CD14-positive monocyte (primary cell): ENCODE data around the gene UBASH3B. TPM values are rescaled to one million over a fixed set of nuclear protein-coding genes. Genes with fewer than 3 reads are reported as not detected.

Source experiments
- DNase-seq, 3 donors: peaks; one replicate each; pipeline ENCODE4 v3.0.0-alpha.2; 2011 to 2022
- H2AFZ ChIP-seq: 2 replicates; pipeline ENCODE4 v1.6.0; 2012; ENCODE audit warnings: mild to moderate bottlenecking, low read depth, low read length, inconsistent platforms; ENCODE audit not compliant: insufficient read depth, poor library complexity, severe bottlenecking
- H3K27ac ChIP-seq, 2 donors: 1 replicate in 1 of 2; 2 replicates in 1 of 2; pipeline ENCODE4 v1.5.1; 2012 to 2013; ENCODE audit warnings: low read length in 2 of 2, control low read depth in 1 of 2, inconsistent platforms in 1 of 2, low read depth in 1 of 2, mild to moderate bottlenecking in 1 of 2
- H3K27me3 ChIP-seq, 2 donors: one replicate each; pipeline versions ENCODE4 v1.6.0 to v1.6.1; 2011 to 2013; ENCODE audit warnings: low read length in 2 of 2; ENCODE audit not compliant: control insufficient read depth in 2 of 2, insufficient read depth in 2 of 2
- H3K36me3 ChIP-seq, 2 donors: replicated peaks in 1 of 2; 1 replicate in 1 of 2; 2 replicates in 1 of 2; pipeline versions ENCODE4 v1.5.1 to v1.6.1; 2012 to 2013; ENCODE audit warnings: low read length in 2 of 2, control low read depth in 1 of 2, inconsistent platforms in 1 of 2, mild to moderate bottlenecking in 1 of 2; ENCODE audit not compliant: insufficient read depth in 2 of 2, control insufficient read depth in 1 of 2
- H3K4me1 ChIP-seq, 2 donors: 1 replicate in 1 of 2; 2 replicates in 1 of 2; pipeline versions ENCODE4 v1.5.1 to v1.6.1; 2012 to 2013; ENCODE audit warnings: low read length in 2 of 2, control low read depth in 1 of 2, inconsistent platforms in 1 of 2, mild to moderate bottlenecking in 1 of 2, moderate library complexity in 1 of 2; ENCODE audit not compliant: insufficient read depth in 2 of 2, control insufficient read depth in 1 of 2
- H3K4me2 ChIP-seq: replicated peaks from 2 replicates; pipeline ENCODE3; 2012; ENCODE audit warnings: low read length, moderate library complexity, mild to moderate bottlenecking; ENCODE audit not compliant: poor library complexity, severe bottlenecking; ENCODE audit errors: extremely low read depth
- H3K4me3 ChIP-seq, 3 experiments: fragments of 200-600 bp in 1 of 3; sonication (generic) in 1 of 3; replicated peaks in 1 of 3; 1 replicate in 2 of 3; 2 replicates in 1 of 3; pipeline ENCODE4 v1.5.1; 2011 to 2013; ENCODE audit warnings: low read length in 3 of 3, mild to moderate bottlenecking in 3 of 3, control low read depth in 2 of 3, low read depth in 2 of 3, inconsistent platforms in 1 of 3, moderate library complexity in 1 of 3
- H3K79me2 ChIP-seq: 2 replicates; pipeline ENCODE4 v1.6.0; 2012; ENCODE audit warnings: mild to moderate bottlenecking, control low read depth, inconsistent platforms, low read length, moderate library complexity; ENCODE audit not compliant: insufficient read depth
- H3K9ac ChIP-seq: 2 replicates; pipeline ENCODE4 v1.6.0; 2017; ENCODE audit warnings: low read length, mild to moderate bottlenecking; ENCODE audit not compliant: insufficient read depth, poor library complexity, severe bottlenecking
- H3K9me3 ChIP-seq, 2 donors: replicated peaks in 1 of 2; 1 replicate in 1 of 2; 2 replicates in 1 of 2; pipeline versions ENCODE4 v1.5.1 to v1.6.1; 2012 to 2013; ENCODE audit warnings: low read length in 2 of 2, control low read depth in 1 of 2; ENCODE audit not compliant: control insufficient read depth in 1 of 2, insufficient read depth in 1 of 2
- H4K20me1 ChIP-seq: 2 replicates; pipeline ENCODE4 v1.6.0; 2012; ENCODE audit warnings: mild to moderate bottlenecking, low read length, control low read depth, moderate library complexity; ENCODE audit not compliant: insufficient read depth
- H3K27ac Mint-ChIP-seq, 7 donors: one replicate each; pipeline ENCODE4 v1.8.0; 2020; ENCODE audit warnings: mild to moderate bottlenecking in 7 of 7, mixed read lengths in 7 of 7, moderate library complexity in 6 of 7, inconsistent platforms in 2 of 7
- H3K27me3 Mint-ChIP-seq, 3 donors: one replicate each; pipeline ENCODE4 v1.8.0; 2021 to 2022; ENCODE audit warnings: low read depth in 3 of 3, mild to moderate bottlenecking in 3 of 3, mixed read lengths in 3 of 3, moderate library complexity in 3 of 3, inconsistent platforms in 1 of 3
- H3K36me3 Mint-ChIP-seq, 2 donors: one replicate each; pipeline ENCODE4 v1.8.0; 2020; ENCODE audit warnings: mixed read lengths in 2 of 2, inconsistent platforms in 1 of 2, mild to moderate bottlenecking in 1 of 2
- H3K4me1 Mint-ChIP-seq: one replicate; pipeline ENCODE4 v1.8.0; 2020; ENCODE audit warnings: mild to moderate bottlenecking, mixed read lengths
- H3K4me3 Mint-ChIP-seq, 2 donors: one replicate each; pipeline ENCODE4 v1.8.0; 2020; ENCODE audit warnings: mild to moderate bottlenecking in 2 of 2, mixed read lengths in 2 of 2, moderate library complexity in 1 of 2
- H3K9me3 Mint-ChIP-seq, 7 donors: one replicate each; pipeline ENCODE4 v1.8.0; 2020 to 2022; ENCODE audit warnings: mixed read lengths in 7 of 7, mild to moderate bottlenecking in 6 of 7, moderate library complexity in 6 of 7, inconsistent platforms in 2 of 7
- WGBS: methylation state at CpG from one replicate; pipeline ENCODE4 v1.1.5; 2013; ENCODE audit warnings: missing lambda C conversion rate; ENCODE audit not compliant: insufficient coverage; 5-methylcytosine and 5-hydroxymethylcytosine counted together
- intact Hi-C, 2 donors: fragments of 100-400 bp; cut with micrococcal nuclease; formaldehyde crosslinking; loops; one replicate each; pipeline versions ENCODE4 v1.15.0 to v1.15.1; 2023
- polyA plus RNA-seq, 3 donors: library from polyadenylated mRNA; depleted of rRNA in 1 of 3; unstranded in 2 of 3; stranded (reverse) in 1 of 3; fragments of 300-500 nt in 2 of 3; fragments of >200 nt in 1 of 3; fragmentation: Illumina TruSeq in 2 of 3; gene quantifications; 1 replicate in 2 of 3; 2 replicates in 1 of 3; pipeline ENCODE4 v1.2.3, GENCODE V29; 2012 to 2021
- TF ChIP-seq, protein P1 (sequence below): fragments of 200-600 bp; IDR thresholded peaks from one replicate; pipeline ENCODE4 v1.8.0; 2022; ENCODE audit warnings: antibody characterized with exemption, mild to moderate bottlenecking

UBASH3B gene
- polyA plus RNA-seq, 3 donors, result 3.3 to 13.5 (median 7.1) TPM

GRCh38 chr11:122617297-122617696 lies 38.2 kb upstream of the UBASH3B start:
- Histone ChIP-seq H3K36me3 (no peaks in the 10 kb centered on the region), H3K9me3 (no peaks in the 10 kb centered on the region), H3K4me1 (peaks cover 0 to 8% of the 10 kb centered on the region in 2 donors), H3K27me3 (no peaks in the 10 kb centered on the region), H3K79me2 (no peaks in the 10 kb centered on the region), H3K4me3 (no peak overlapping the region), H3K27ac (no peak overlapping the region), H2AFZ (no peak overlapping the region), H4K20me1 (no peaks in the 10 kb centered on the region), H3K9ac (no peak overlapping the region), H3K4me2 (no peak overlapping the region)
- TF ChIP-seq, protein P1, sequence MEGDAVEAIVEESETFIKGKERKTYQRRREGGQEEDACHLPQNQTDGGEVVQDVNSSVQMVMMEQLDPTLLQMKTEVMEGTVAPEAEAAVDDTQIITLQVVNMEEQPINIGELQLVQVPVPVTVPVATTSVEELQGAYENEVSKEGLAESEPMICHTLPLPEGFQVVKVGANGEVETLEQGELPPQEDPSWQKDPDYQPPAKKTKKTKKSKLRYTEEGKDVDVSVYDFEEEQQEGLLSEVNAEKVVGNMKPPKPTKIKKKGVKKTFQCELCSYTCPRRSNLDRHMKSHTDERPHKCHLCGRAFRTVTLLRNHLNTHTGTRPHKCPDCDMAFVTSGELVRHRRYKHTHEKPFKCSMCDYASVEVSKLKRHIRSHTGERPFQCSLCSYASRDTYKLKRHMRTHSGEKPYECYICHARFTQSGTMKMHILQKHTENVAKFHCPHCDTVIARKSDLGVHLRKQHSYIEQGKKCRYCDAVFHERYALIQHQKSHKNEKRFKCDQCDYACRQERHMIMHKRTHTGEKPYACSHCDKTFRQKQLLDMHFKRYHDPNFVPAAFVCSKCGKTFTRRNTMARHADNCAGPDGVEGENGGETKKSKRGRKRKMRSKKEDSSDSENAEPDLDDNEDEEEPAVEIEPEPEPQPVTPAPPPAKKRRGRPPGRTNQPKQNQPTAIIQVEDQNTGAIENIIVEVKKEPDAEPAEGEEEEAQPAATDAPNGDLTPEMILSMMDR, result no peak
- Mint-ChIP-seq H3K9me3 (peaks cover 0 to 4% (median 0%) of the 10 kb centered on the region in 7 donors), H3K4me3 (no peak overlapping the region), H3K4me1 (peaks cover 8% of the 10 kb centered on the region), H3K27me3 (peaks cover 0 to 7% (median 0%) of the 10 kb centered on the region in 3 donors), H3K36me3 (no peaks in the 10 kb centered on the region), H3K27ac (peak overlapping the region in 2 of 7 donors; percentile 5 to 45)
- intact Hi-C loops, result no loop called here
- WGBS, result 96% methylated on average over 4 of the region's 5 CpGs
- DNase-seq, result no peak

- peaks cover 0 to 4% (median 0%) of the 10 kb centered on the region in 7 donors for H3K9me3 Mint-ChIP-seq
- no peak for DNase-seq
- Histone ChIP-seq H2AFZ (no peak overlapping the region), H3K9ac (no peak overlapping the region), H3K27ac (no peak overlapping the region), H3K4me2 (no peak overlapping the region), H3K4me3 (no peak overlapping the region), H3K4me1 (peaks cover 0 to 8% of the 10 kb centered on the region in 2 donors), H3K27me3 (no peaks in the 10 kb centered on the region), H4K20me1 (no peaks in the 10 kb centered on the region), H3K79me2 (no peaks in the 10 kb centered on the region), H3K36me3 (no peaks in the 10 kb centered on the region), H3K9me3 (no peaks in the 10 kb centered on the region)
- 94% methylated on average over 6 of the region's 6 CpGs for WGBS
- peaks cover 0 to 10% (median 2%) of the 10 kb centered on the region in 3 donors for H3K27me3 Mint-ChIP-seq
- H3K4me3 Mint-ChIP-seq, result no peak overlapping the region
- H3K36me3 Mint-ChIP-seq, result no peaks in the 10 kb centered on the region
- TF ChIP-seq, protein P1, result no peak
- H3K4me1 Mint-ChIP-seq, result peaks cover 8% of the 10 kb centered on the region
- H3K27ac Mint-ChIP-seq, result no peak overlapping the region
- intact Hi-C loops, result no loop called here
Measured at GRCh38 chr11:122617926-122618325, 37.6 kb upstream of the UBASH3B start.
